WTC11 (cell line): Measurements from ENCODE around the gene NFIA.

Experiments used
- ARID4B ChIP-seq: sonication (generic); formaldehyde crosslinking; IDR thresholded peaks from 2 replicates; pipeline ENCODE4 v1.8.0; 2023; ENCODE audit warnings: missing genetic modification reagents, mild to moderate bottlenecking, borderline replicate concordance
- ATF3 ChIP-seq: sonication (generic); formaldehyde crosslinking; conservative IDR thresholded peaks from 2 replicates; pipeline ENCODE4 v1.8.1; 2022; ENCODE audit warnings: mild to moderate bottlenecking, missing genetic modification reagents
- CREB1 ChIP-seq: sonication (generic); formaldehyde crosslinking; IDR thresholded peaks from 2 replicates; pipeline ENCODE4 v1.8.0; 2023; ENCODE audit warnings: mild to moderate bottlenecking, missing genetic modification reagents
- CTCF ChIP-seq: fragments of 200-600 bp; IDR thresholded peaks from 2 replicates; pipeline ENCODE4 v1.8.0; 2022; ENCODE audit warnings: antibody characterized with exemption
- E2F1 ChIP-seq: sonication (generic); formaldehyde crosslinking; IDR thresholded peaks from 2 replicates; pipeline ENCODE4 v1.8.0; 2022; ENCODE audit warnings: mild to moderate bottlenecking, missing genetic modification reagents
- ELF4 ChIP-seq: sonication (generic); formaldehyde crosslinking; IDR thresholded peaks from 2 replicates; pipeline ENCODE4 v1.8.1; 2022; ENCODE audit warnings: low read depth, mild to moderate bottlenecking, moderate library complexity, missing genetic modification reagents
- FOXP4 ChIP-seq: sonication (generic); formaldehyde crosslinking; IDR thresholded peaks from 2 replicates; pipeline ENCODE4 v1.8.0; 2022; ENCODE audit warnings: mild to moderate bottlenecking, missing genetic modification reagents
- IRF1 ChIP-seq: sonication (generic); formaldehyde crosslinking; IDR thresholded peaks from 2 replicates; pipeline ENCODE4 v1.8.0; 2023; ENCODE audit warnings: missing genetic modification reagents
- JUN ChIP-seq: sonication (generic); formaldehyde crosslinking; IDR thresholded peaks from 2 replicates; pipeline ENCODE4 v1.8.0; 2023; ENCODE audit warnings: mild to moderate bottlenecking, missing genetic modification reagents
- SMAD3 ChIP-seq: sonication (generic); formaldehyde crosslinking; IDR thresholded peaks from 2 replicates; pipeline ENCODE4 v1.8.0; 2022; ENCODE audit warnings: missing genetic modification reagents, mild to moderate bottlenecking, borderline replicate concordance
- STAT6 ChIP-seq: sonication (generic); formaldehyde crosslinking; conservative IDR thresholded peaks from 2 replicates; pipeline ENCODE4 v1.8.1; 2023; ENCODE audit warnings: mild to moderate bottlenecking, low read depth, missing genetic modification reagents, moderate library complexity
- USF2 ChIP-seq: sonication (generic); formaldehyde crosslinking; IDR thresholded peaks from 2 replicates; pipeline ENCODE4 v1.8.1; 2023; ENCODE audit warnings: mild to moderate bottlenecking, missing genetic modification reagents, moderate library complexity
- ZNF512 ChIP-seq: sonication (generic); formaldehyde crosslinking; IDR thresholded peaks from 2 replicates; pipeline ENCODE4 v1.8.1; 2022; ENCODE audit warnings: missing genetic modification reagents, borderline replicate concordance

- no peak for TF ChIP-seq CTCF
- TF ChIP-seq ARID4B (CRISPR knock-in tag), result no peak
- no peak for TF ChIP-seq STAT6 (CRISPR knock-in tag)
- TF ChIP-seq IRF1, result no peak
- TF ChIP-seq CREB1 (CRISPR knock-in tag), result no peak
- no peak for TF ChIP-seq ZNF512 (CRISPR knock-in tag)
- no peak for TF ChIP-seq ATF3 (CRISPR knock-in tag)
- no peak for TF ChIP-seq SMAD3 (CRISPR knock-in tag)
- TF ChIP-seq FOXP4, result no peak
- no peak for TF ChIP-seq JUN (CRISPR knock-in tag)
- no peak for TF ChIP-seq E2F1 (CRISPR knock-in tag)
- TF ChIP-seq ELF4 (CRISPR knock-in tag), result no peak
- no peak for TF ChIP-seq USF2 (CRISPR knock-in tag)
Observed at GRCh38 chr1:61058483-61059245, 23.7 kb upstream of the NFIA start.
